GM23338 (cell line): ENCODE measurements around the gene GGTLC2. TPM values are rescaled to one million over a fixed set of nuclear protein-coding genes. Genes with fewer than 3 reads are reported as not detected.

ENCODE experiments used
- ATAC-seq: fragments of 200-7000 bp; cut with Tn5 transposase; 3 replicates; pipeline ENCODE4 v1.9.1; 2020
- DNase-seq: peaks from one replicate; pipeline ENCODE4 v3.0.0-alpha.2; 2015; ENCODE audit warnings: low spot score
- H2AFZ ChIP-seq: fragments of 200-600 bp; sonication (generic); 2 replicates; pipeline ENCODE4 v1.8.0; 2016; ENCODE audit warnings: antibody characterized with exemption, mild to moderate bottlenecking, moderate library complexity
- H3F3A ChIP-seq: fragments of 200-600 bp; sonication (generic); replicated peaks from 2 replicates; pipeline ENCODE4 v1.8.0; 2017; ENCODE audit warnings: antibody characterized with exemption, mixed run types, low read depth
- H3K27ac ChIP-seq: fragments of 200-600 bp; sonication (generic); 2 replicates; pipeline ENCODE4 v1.6.1; 2016; ENCODE audit warnings: low read depth
- H3K27me3 ChIP-seq: fragments of 200-600 bp; sonication (generic); 2 replicates; pipeline ENCODE4 v1.8.0; 2016; ENCODE audit warnings: mild to moderate bottlenecking, mixed run types, moderate library complexity; ENCODE audit not compliant: insufficient read depth
- H3K36me3 ChIP-seq: fragments of 200-600 bp; sonication (generic); 2 replicates; pipeline ENCODE4 v1.8.0; 2016; ENCODE audit warnings: mild to moderate bottlenecking; ENCODE audit not compliant: insufficient read depth
- H3K4me1 ChIP-seq: fragments of 200-600 bp; sonication (generic); 2 replicates; pipeline ENCODE4 v1.8.0; 2016; ENCODE audit warnings: mild to moderate bottlenecking, moderate library complexity; ENCODE audit not compliant: insufficient read depth
- H3K4me2 ChIP-seq: fragments of 200-600 bp; sonication (generic); 2 replicates; pipeline ENCODE4 v1.7.1; 2017; ENCODE audit warnings: mixed run types
- H3K4me3 ChIP-seq: fragments of 200-600 bp; sonication (generic); 2 replicates; pipeline ENCODE4 v1.6.1; 2016; ENCODE audit warnings: mixed run types
- H3K79me2 ChIP-seq: fragments of 200-600 bp; sonication (generic); replicated peaks from 2 replicates; pipeline ENCODE4 v1.8.0; 2017; ENCODE audit warnings: mild to moderate bottlenecking; ENCODE audit not compliant: insufficient read depth
- H3K9me2 ChIP-seq: fragments of 200-600 bp; sonication (generic); 2 replicates; pipeline ENCODE4 v1.8.0; 2017; ENCODE audit not compliant: insufficient read depth
- H4K20me1 ChIP-seq: fragments of 200-600 bp; sonication (generic); replicated peaks from 2 replicates; pipeline ENCODE4 v1.8.0; 2017; ENCODE audit warnings: mild to moderate bottlenecking; ENCODE audit not compliant: insufficient read depth
- H3K27ac Mint-ChIP-seq: 2 replicates; pipeline ENCODE4 v1.8.0; 2020; ENCODE audit warnings: inconsistent platforms, mild to moderate bottlenecking, moderate library complexity, mixed read lengths
- H3K27me3 Mint-ChIP-seq: 3 replicates; pipeline ENCODE4 v1.8.0; 2022; ENCODE audit warnings: low read depth, mild to moderate bottlenecking, moderate library complexity, mixed read lengths, inconsistent platforms; ENCODE audit not compliant: insufficient read depth, poor library complexity
- H3K36me3 Mint-ChIP-seq: 3 replicates; pipeline ENCODE4 v1.8.0; 2021; ENCODE audit warnings: low read depth, mild to moderate bottlenecking, inconsistent platforms, moderate library complexity, mixed read lengths
- H3K4me1 Mint-ChIP-seq: 3 replicates; pipeline ENCODE4 v1.8.0; 2020; ENCODE audit warnings: mild to moderate bottlenecking, inconsistent platforms, mixed read lengths
- H3K4me3 Mint-ChIP-seq: 3 replicates; pipeline ENCODE4 v1.8.0; 2021; ENCODE audit warnings: moderate library complexity, mild to moderate bottlenecking, inconsistent platforms, mixed read lengths
- H3K9me3 Mint-ChIP-seq: 3 replicates; pipeline ENCODE4 v1.8.0; 2020; ENCODE audit warnings: moderate library complexity, mild to moderate bottlenecking, inconsistent platforms, mixed read lengths
- CREB1 ChIP-seq: fragments of 250-450 bp; sonication (Bioruptor Pico); IDR thresholded peaks from 2 replicates; pipeline ENCODE4 v1.5.0; 2020; ENCODE audit warnings: low read depth, mild to moderate bottlenecking, moderate library complexity
- EZH2 ChIP-seq: fragments of 200-600 bp; sonication (generic); IDR thresholded peaks from one replicate; pipeline ENCODE4 v1.8.0; 2017; ENCODE audit warnings: antibody characterized with exemption, mild to moderate bottlenecking, low read depth; ENCODE audit not compliant: unreplicated experiment
- NANOG ChIP-seq: IDR thresholded peaks from 2 replicates; pipeline ENCODE4 v1.6.1; 2016; ENCODE audit warnings: antibody characterized with exemption, borderline replicate concordance
- POLR2AphosphoS5 ChIP-seq: IDR thresholded peaks from 2 replicates; pipeline ENCODE4 v1.6.1; 2016; ENCODE audit warnings: antibody characterized with exemption, low read depth
- REST ChIP-seq: IDR thresholded peaks from one replicate; pipeline ENCODE4 v1.6.1; 2018; ENCODE audit warnings: antibody characterized with exemption; ENCODE audit not compliant: unreplicated experiment
- ZNF331 ChIP-seq: fragments of 250-450 bp; sonication (Bioruptor Pico); IDR thresholded peaks from 2 replicates; pipeline ENCODE4 v1.5.0; 2020; ENCODE audit warnings: low read depth, mild to moderate bottlenecking, moderate library complexity
- polyA plus RNA-seq: library from polyadenylated mRNA; unstranded; fragments of >200 nt; fragmentation: Nextera tagmentation; extraction: Ambion mirVana; gene quantifications from 2 replicates; pipeline ENCODE4 v1.2.1, GENCODE V29; 2016
- total RNA-seq: library from RNA; depleted of rRNA; stranded (reverse); fragments of >200 nt; shearing (Covaris generic); gene quantifications from 2 replicates; pipeline ENCODE4 v1.2.3, GENCODE V29; 2014
- TF ChIP-seq, protein P1 (sequence below), 2 experiments: fragments of 200-600 bp in 1 of 2; sonication (generic) in 1 of 2; conservative IDR thresholded peaks; 2 replicates each; pipeline versions ENCODE4 v1.5.1 to v1.6.1; 2016 to 2017; ENCODE audit warnings: antibody characterized with exemption in 2 of 2, low read depth in 2 of 2, mild to moderate bottlenecking in 2 of 2, moderate library complexity in 1 of 2
- TF ChIP-seq, protein P2 (sequence below): fragments of 250-450 bp; sonication (Bioruptor Pico); IDR thresholded peaks from 2 replicates; pipeline ENCODE4 v1.5.0; 2020; ENCODE audit warnings: mild to moderate bottlenecking, moderate library complexity

Gene GGTLC2
- total and polyA plus RNA-seq, 2 experiments from 2014 or later: not detected

- DNase-seq (peak; percentile 5), ATAC-seq (peak; percentile 43; the same call in 2 of the 3 replicates)
- no peak overlapping the region for H3K27ac Mint-ChIP-seq
- H3K4me1 Mint-ChIP-seq: no peaks in the 10 kb centered on the region
- H4K20me1 ChIP-seq: no peaks in the 10 kb centered on the region; the same call in 1 of the 2 replicates
- H3F3A ChIP-seq: no peaks in the 10 kb centered on the region
- no peak overlapping the region for H3K4me2 ChIP-seq
- peaks cover 97% of the 10 kb centered on the region for H3K27me3 ChIP-seq
- H3K4me3 ChIP-seq: no peak overlapping the region
- no peaks in the 10 kb centered on the region for H3K4me1 ChIP-seq
- H3K79me2 ChIP-seq: no peaks in the 10 kb centered on the region
- no peaks in the 10 kb centered on the region for H3K36me3 Mint-ChIP-seq
- H3K9me2 ChIP-seq: no peaks in the 10 kb centered on the region; the same call in 1 of the 2 replicates
- no peak for TF ChIP-seq NANOG
- TF ChIP-seq ZNF331 (CRISPR knock-in tag): no peak
- TF ChIP-seq REST: no peak
- TF ChIP-seq, protein P1, sequence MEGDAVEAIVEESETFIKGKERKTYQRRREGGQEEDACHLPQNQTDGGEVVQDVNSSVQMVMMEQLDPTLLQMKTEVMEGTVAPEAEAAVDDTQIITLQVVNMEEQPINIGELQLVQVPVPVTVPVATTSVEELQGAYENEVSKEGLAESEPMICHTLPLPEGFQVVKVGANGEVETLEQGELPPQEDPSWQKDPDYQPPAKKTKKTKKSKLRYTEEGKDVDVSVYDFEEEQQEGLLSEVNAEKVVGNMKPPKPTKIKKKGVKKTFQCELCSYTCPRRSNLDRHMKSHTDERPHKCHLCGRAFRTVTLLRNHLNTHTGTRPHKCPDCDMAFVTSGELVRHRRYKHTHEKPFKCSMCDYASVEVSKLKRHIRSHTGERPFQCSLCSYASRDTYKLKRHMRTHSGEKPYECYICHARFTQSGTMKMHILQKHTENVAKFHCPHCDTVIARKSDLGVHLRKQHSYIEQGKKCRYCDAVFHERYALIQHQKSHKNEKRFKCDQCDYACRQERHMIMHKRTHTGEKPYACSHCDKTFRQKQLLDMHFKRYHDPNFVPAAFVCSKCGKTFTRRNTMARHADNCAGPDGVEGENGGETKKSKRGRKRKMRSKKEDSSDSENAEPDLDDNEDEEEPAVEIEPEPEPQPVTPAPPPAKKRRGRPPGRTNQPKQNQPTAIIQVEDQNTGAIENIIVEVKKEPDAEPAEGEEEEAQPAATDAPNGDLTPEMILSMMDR (conservative IDR thresholded peaks at IDR 0.05; ENCODE audit: low read depth in 2 of 2): no peak
- TF ChIP-seq EZH2: no peak
- no peak for TF ChIP-seq CREB1
- TF ChIP-seq POLR2AphosphoS5: no peak
- H2AFZ ChIP-seq: no peak overlapping the region
- H3K9me3 Mint-ChIP-seq: peaks cover 15% of the 10 kb centered on the region
- H3K36me3 ChIP-seq: no peaks in the 10 kb centered on the region
- peaks cover 67% of the 10 kb centered on the region for H3K27me3 Mint-ChIP-seq
- H3K27ac ChIP-seq: no peak overlapping the region
- no peak overlapping the region for H3K4me3 Mint-ChIP-seq
These were observed 23.8 kb downstream of the GGTLC2 start for GRCh38 chr22:22667966-22668880.

DNA sequence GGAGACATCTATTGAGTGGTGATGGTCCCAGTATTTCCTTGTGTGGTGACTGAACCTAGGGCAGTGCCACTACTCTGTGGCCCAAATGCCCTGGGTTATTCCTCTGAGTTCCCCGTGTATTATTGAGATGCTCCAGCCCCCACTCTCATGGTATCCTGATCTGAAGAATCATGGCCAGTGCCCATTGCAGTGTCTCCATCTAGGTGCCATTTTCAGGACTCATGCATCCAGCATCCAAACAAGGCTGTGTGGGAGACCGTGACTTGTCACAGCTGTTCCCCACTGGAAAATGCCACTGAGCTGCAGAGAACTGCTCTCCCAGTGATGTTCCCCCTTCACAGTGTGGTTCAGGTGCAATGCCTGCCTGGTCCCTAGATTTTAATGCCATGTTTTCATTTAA is 24.7 kb downstream of the GGTLC2 start:
- Histone ChIP-seq H3K4me3 (no peak overlapping the region), H3K27ac (no peak overlapping the region), H3K9me2 (no peaks in the 10 kb centered on the region; the same call in 1 of the 2 replicates), H3K4me2 (no peak overlapping the region), H4K20me1 (no peaks in the 10 kb centered on the region; the same call in 1 of the 2 replicates), H3K27me3 (peaks cover 97% of the 10 kb centered on the region), H3F3A (no peaks in the 10 kb centered on the region), H3K36me3 (no peaks in the 10 kb centered on the region), H2AFZ (no peak overlapping the region), H3K4me1 (no peaks in the 10 kb centered on the region), H3K79me2 (no peaks in the 10 kb centered on the region)
- Mint-ChIP-seq H3K27me3 (peaks cover 71% of the 10 kb centered on the region), H3K4me3 (no peak overlapping the region), H3K9me3 (peaks cover 15% of the 10 kb centered on the region), H3K4me1 (no peaks in the 10 kb centered on the region), H3K27ac (no peak overlapping the region), H3K36me3 (no peaks in the 10 kb centered on the region)
- ATAC-seq (no peak), DNase-seq (no peak)
- no peak for TF ChIP-seq CREB1
- TF ChIP-seq, protein P2, sequence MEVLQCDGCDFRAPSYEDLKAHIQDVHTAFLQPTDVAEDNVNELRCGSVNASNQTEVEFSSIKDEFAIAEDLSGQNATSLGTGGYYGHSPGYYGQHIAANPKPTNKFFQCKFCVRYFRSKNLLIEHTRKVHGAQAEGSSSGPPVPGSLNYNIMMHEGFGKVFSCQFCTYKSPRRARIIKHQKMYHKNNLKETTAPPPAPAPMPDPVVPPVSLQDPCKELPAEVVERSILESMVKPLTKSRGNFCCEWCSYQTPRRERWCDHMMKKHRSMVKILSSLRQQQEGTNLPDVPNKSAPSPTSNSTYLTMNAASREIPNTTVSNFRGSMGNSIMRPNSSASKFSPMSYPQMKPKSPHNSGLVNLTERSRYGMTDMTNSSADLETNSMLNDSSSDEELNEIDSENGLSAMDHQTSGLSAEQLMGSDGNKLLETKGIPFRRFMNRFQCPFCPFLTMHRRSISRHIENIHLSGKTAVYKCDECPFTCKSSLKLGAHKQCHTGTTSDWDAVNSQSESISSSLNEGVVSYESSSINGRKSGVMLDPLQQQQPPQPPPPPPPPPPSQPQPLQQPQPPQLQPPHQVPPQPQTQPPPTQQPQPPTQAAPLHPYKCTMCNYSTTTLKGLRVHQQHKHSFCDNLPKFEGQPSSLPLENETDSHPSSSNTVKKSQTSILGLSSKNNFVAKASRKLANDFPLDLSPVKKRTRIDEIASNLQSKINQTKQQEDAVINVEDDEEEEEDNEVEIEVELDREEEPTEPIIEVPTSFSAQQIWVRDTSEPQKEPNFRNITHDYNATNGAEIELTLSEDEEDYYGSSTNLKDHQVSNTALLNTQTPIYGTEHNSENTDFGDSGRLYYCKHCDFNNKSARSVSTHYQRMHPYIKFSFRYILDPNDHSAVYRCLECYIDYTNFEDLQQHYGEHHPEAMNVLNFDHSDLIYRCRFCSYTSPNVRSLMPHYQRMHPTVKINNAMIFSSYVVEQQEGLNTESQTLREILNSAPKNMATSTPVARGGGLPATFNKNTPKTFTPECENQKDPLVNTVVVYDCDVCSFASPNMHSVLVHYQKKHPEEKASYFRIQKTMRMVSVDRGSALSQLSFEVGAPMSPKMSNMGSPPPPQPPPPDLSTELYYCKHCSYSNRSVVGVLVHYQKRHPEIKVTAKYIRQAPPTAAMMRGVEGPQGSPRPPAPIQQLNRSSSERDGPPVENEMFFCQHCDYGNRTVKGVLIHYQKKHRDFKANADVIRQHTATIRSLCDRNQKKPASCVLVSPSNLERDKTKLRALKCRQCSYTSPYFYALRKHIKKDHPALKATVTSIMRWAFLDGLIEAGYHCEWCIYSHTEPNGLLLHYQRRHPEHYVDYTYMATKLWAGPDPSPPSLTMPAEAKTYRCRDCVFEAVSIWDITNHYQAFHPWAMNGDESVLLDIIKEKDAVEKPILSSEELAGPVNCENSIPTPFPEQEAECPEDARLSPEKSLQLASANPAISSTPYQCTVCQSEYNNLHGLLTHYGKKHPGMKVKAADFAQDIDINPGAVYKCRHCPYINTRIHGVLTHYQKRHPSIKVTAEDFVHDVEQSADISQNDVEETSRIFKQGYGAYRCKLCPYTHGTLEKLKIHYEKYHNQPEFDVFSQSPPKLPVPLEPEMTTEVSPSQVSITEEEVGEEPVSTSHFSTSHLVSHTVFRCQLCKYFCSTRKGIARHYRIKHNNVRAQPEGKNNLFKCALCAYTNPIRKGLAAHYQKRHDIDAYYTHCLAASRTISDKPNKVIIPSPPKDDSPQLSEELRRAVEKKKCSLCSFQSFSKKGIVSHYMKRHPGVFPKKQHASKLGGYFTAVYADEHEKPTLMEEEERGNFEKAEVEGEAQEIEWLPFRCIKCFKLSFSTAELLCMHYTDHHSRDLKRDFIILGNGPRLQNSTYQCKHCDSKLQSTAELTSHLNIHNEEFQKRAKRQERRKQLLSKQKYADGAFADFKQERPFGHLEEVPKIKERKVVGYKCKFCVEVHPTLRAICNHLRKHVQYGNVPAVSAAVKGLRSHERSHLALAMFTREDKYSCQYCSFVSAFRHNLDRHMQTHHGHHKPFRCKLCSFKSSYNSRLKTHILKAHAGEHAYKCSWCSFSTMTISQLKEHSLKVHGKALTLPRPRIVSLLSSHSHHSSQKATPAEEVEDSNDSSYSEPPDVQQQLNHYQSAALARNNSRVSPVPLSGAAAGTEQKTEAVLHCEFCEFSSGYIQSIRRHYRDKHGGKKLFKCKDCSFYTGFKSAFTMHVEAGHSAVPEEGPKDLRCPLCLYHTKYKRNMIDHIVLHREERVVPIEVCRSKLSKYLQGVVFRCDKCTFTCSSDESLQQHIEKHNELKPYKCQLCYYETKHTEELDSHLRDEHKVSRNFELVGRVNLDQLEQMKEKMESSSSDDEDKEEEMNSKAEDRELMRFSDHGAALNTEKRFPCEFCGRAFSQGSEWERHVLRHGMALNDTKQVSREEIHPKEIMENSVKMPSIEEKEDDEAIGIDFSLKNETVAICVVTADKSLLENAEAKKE (CRISPR knock-in tag): no peak
